ENCODE measurements around the gene ADI1.

Gene ADI1

GRCh38 chr2:3466966-3467365 lies 52.4 kb downstream of the ADI1 start:
- H3K4me3 ChIP-seq (replicated peaks; ENCODE audit: low read depth, low read length), result no peak overlapping the region
- TF ChIP-seq CTCF (IDR thresholded peaks at IDR 0.05; ENCODE audit: low read depth, low read length, missing control alignments), result no peak
- no peak for DNase-seq (ENCODE audit: extremely low read depth, low read depth)

- no peak for DNase-seq (ENCODE audit: extremely low read depth, low read depth)
- no peak for TF ChIP-seq CTCF (IDR thresholded peaks at IDR 0.05; ENCODE audit: low read depth, low read length, missing control alignments)
- H3K4me3 ChIP-seq (replicated peaks; ENCODE audit: low read depth, low read length), result no peak overlapping the region
These were observed 52.9 kb downstream of the ADI1 start for GRCh38 chr2:3466482-3466863.

GRCh38 chr2:3465844-3466481 lies 53.4 kb downstream of the ADI1 start:
- no peak for TF ChIP-seq CTCF (IDR thresholded peaks at IDR 0.05; ENCODE audit: low read depth, low read length, missing control alignments)
- H3K4me3 ChIP-seq (replicated peaks; ENCODE audit: low read depth, low read length), result no peak overlapping the region

GRCh38 chr2:3465328-3465727 lies 54.0 kb downstream of the ADI1 start:
- TF ChIP-seq CTCF (IDR thresholded peaks at IDR 0.05; ENCODE audit: low read depth, low read length, missing control alignments), result no peak
- H3K4me3 ChIP-seq (replicated peaks; ENCODE audit: low read depth, low read length), result no peak overlapping the region
- no peak for DNase-seq (ENCODE audit: extremely low read depth, low read depth)

More at GRCh38 chr2:3465844-3466481, 53.4 kb downstream of the ADI1 start:
- DNase-seq (ENCODE audit: extremely low read depth, low read depth), result peak; percentile 35

GRCh38 chr2:3464401-3465005 lies 54.8 kb downstream of the ADI1 start:
- DNase-seq (ENCODE audit: extremely low read depth, low read depth), result no peak
- H3K4me3 ChIP-seq (replicated peaks; ENCODE audit: low read depth, low read length), result no peak overlapping the region
- TF ChIP-seq CTCF (IDR thresholded peaks at IDR 0.05; ENCODE audit: low read depth, low read length, missing control alignments), result no peak

GRCh38 chr2:3463944-3464343 lies 55.4 kb downstream of the ADI1 start:
- DNase-seq (ENCODE audit: extremely low read depth, low read depth), result no peak
- no peak for TF ChIP-seq CTCF (IDR thresholded peaks at IDR 0.05; ENCODE audit: low read depth, low read length, missing control alignments)

More at GRCh38 chr2:3463944-3464343, 55.4 kb downstream of the ADI1 start:
- no peak overlapping the region for H3K4me3 ChIP-seq (replicated peaks; ENCODE audit: low read depth, low read length)

Data from HFF-Myc (cell line).